Hematopoietic multipotent progenitor cell treated with erythropoietin and hydrocortisone succinate and interleukin-3 and kit ligand, for 15 days (in vitro differentiated cells): ENCODE results near the gene CARHSP1.
"Not testable (repeated sequence)": the region's sequence is repeated elsewhere in the genome, so short reads cannot be mapped to it uniquely, and the experiment has no call there.

ENCODE experiments used
- DNase-seq: peaks from one replicate; pipeline ENCODE4 v3.0.0-alpha.2; 2015; ENCODE audit warnings: low spot score

The CARHSP1 gene

GRCh38 chr16:8893426-8893825 is 24.6 kb upstream of the CARHSP1 start:
- DNase-seq, result no peak

GRCh38 chr16:8892101-8892575 is 23.3 kb upstream of the CARHSP1 start:
- DNase-seq, result no peak

GRCh38 chr16:8890549-8890921 is 21.7 kb upstream of the CARHSP1 start:
- no peak for DNase-seq

GRCh38 chr16:8889893-8890548 is 21.2 kb upstream of the CARHSP1 start:
- no peak for DNase-seq

- no peak for DNase-seq
Measured at GRCh38 chr16:8888951-8889892, 20.4 kb upstream of the CARHSP1 start.

GRCh38 chr16:8887952-8888560 is 19.2 kb upstream of the CARHSP1 start:
- peak; percentile 32 for DNase-seq

GRCh38 chr16:8887431-8887765 is 18.6 kb upstream of the CARHSP1 start:
- no peak for DNase-seq

GRCh38 chr16:8886593-8887430 is 18.0 kb upstream of the CARHSP1 start:
- no peak for DNase-seq

- no peak for DNase-seq
Measured at GRCh38 chr16:8885674-8886592, 17.1 kb upstream of the CARHSP1 start.

GRCh38 chr16:8882725-8883377 is 14.0 kb upstream of the CARHSP1 start:
- no peak for DNase-seq

- no peak for DNase-seq
Measured at GRCh38 chr16:8882041-8882617, 13.3 kb upstream of the CARHSP1 start, which contains the start of gene LITAFD. TSS of gene LITAFD (plus strand) at chr16:8882351. CDS start at chr16:8884356, 2,005 bp downstream.

- DNase-seq, result no peak
Measured at GRCh38 chr16:8880839-8881510, 12.2 kb upstream of the CARHSP1 start.

- no peak for DNase-seq
Measured at GRCh38 chr16:8878523-8878911, 9.7 kb upstream of the CARHSP1 start.

- DNase-seq, result no peak
Measured at GRCh38 chr16:8877894-8878522, 9.2 kb upstream of the CARHSP1 start.

GRCh38 chr16:8875317-8875716 is 6.5 kb upstream of the CARHSP1 start:
- DNase-seq, result not testable (repeated sequence)

- no peak for DNase-seq
Measured at GRCh38 chr16:8874388-8874787, 5.6 kb upstream of the CARHSP1 start.

GRCh38 chr16:8873866-8874195 is 5.0 kb upstream of the CARHSP1 start:
- not testable (repeated sequence) for DNase-seq

GRCh38 chr16:8872967-8873865 is 4.4 kb upstream of the CARHSP1 start:
- no peak for DNase-seq
